GM12873 (cell line): Measurements from ENCODE around the gene ATP8B1.

ENCODE experiments used
- TF ChIP-seq, protein P1 (sequence below): IDR thresholded peaks from 2 replicates; pipeline ENCODE4 v1.5.1; 2012; ENCODE audit warnings: low read depth, mild to moderate bottlenecking, moderate library complexity, low read length, control low read depth; ENCODE audit not compliant: insufficient read depth; ENCODE audit errors: missing control alignments

ATP8B1 gene

DNA sequence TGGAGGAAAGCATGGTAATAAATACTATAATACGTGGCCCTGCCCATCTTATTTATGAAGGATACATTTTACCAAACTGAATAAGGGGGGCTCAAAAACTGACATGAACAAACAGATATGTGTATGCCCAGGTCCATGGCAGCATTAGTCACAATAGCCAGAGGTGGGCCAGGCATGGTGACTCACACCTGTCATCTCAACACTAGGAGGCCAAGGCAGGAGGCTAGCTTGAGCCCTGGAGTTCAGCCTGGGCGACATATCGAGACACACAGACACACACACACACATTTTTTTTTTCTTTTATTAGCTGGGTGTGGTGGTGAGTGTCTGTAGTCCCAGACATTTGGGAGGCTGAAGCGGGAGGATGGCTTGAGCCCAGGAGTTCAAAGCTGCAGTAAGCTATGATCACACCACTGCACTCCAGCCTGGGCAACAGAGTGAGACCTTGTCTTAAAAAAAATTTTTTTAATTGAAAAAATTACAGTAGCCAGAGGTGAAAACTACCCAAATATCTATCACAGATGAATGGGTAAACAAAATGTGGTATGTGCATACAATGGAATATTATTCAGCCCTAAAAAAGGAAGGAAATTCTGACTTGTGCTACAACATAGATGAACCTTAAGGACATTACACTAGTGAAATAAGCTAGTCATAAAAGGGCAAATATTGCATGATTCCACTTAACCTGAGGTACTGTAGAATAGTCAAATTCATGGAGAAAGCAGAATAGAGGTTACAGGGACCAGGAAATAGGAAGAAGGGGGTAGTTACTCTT is 8.0 kb downstream of the ATP8B1 start:
- TF ChIP-seq, protein P1, sequence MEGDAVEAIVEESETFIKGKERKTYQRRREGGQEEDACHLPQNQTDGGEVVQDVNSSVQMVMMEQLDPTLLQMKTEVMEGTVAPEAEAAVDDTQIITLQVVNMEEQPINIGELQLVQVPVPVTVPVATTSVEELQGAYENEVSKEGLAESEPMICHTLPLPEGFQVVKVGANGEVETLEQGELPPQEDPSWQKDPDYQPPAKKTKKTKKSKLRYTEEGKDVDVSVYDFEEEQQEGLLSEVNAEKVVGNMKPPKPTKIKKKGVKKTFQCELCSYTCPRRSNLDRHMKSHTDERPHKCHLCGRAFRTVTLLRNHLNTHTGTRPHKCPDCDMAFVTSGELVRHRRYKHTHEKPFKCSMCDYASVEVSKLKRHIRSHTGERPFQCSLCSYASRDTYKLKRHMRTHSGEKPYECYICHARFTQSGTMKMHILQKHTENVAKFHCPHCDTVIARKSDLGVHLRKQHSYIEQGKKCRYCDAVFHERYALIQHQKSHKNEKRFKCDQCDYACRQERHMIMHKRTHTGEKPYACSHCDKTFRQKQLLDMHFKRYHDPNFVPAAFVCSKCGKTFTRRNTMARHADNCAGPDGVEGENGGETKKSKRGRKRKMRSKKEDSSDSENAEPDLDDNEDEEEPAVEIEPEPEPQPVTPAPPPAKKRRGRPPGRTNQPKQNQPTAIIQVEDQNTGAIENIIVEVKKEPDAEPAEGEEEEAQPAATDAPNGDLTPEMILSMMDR: no peak

DNA sequence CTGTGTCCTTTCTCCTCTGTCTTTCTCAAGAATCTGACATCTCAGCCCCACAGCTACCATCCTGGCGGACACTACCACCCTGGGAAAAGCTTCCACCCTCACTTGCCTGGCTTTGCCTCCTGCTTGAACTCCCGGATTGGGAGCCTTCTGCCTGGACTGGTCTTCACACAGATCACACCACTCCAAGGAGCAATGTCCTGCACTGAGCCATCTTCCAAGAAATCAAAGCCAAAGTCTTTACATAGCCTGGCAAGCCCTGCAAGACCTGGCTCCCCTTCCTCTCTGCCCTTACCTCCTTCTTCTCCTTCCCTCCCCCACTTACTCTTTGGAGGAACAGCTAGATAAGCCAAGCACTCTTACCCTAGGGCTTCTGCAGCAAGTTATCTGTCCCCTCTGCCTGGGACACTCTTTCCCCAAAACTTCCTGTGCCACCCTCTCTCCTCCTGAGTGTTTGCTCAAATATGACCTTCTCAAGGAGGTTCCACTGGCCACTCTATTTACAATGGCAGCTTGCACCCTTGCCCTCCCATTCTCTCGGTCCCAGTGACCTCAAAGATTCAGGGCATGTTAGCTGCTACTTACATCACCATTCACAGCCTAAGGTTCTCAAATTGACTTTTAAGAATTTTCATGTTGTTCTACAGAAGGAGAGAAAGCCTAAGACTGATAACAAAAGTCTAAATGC is 9.7 kb downstream of the ATP8B1 start:
- TF ChIP-seq, protein P1: no peak

- TF ChIP-seq, protein P1: no peak
These were observed 10.3 kb downstream of the ATP8B1 start for GRCh38 chr18:57792631-57793301.

DNA sequence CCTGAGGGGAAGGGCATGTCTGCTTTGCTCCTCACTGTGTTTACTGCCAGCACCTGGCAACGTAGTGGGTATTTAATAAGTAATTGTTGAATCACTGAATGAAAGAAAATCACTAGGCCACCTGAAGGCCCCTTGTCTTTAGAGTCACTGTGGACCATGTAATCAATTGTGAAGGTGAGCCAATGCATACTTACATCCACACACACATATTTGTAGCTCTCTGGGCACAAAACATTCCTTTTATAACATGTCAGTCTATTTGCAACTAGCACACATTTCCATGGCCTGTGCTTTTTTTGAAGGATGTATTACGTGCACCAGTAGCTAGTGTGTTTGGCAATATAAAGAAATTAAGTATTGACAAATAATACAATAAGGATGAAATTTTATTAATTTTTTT is 11.2 kb downstream of the ATP8B1 start:
- TF ChIP-seq, protein P1: no peak

DNA sequence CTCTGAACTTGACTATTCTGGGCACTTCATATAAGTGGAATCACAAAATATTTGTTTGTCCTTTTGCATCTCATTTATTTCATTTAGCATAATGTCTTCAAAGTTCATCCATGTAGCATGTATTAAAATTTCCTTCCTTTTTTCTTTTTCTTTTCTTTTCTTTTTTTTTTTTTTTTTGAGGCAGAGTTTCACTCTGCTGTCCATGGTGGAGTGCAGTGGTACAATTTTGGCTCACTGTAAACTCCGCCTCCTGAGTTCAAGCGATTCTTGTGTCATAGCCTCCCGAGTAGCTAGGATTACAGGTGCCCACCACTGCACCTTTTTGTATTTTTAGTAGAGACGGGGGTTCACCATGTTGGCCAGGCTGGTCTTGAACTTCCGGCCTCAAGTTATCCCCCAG is 11.9 kb downstream of the ATP8B1 start:
- TF ChIP-seq, protein P1: no peak

DNA sequence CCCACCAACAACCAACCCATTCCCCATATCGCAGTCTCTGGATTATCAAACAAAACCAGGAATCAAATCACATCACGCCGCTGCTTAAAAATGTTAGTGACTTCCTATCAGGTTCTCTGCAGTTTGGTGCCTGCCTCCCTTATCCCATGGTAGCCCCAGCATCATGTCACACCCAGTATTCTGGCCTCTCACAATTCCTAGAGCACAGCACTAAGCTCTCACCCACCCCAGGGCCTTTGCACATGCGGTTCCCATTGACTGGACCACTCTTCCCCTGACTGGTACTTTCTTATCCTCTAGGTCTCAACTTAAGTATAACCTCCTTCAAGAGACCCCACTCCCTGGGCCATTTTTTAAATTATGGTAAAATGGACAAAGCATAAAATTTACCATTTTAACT is 12.8 kb downstream of the ATP8B1 start:
- TF ChIP-seq, protein P1: no peak

- TF ChIP-seq, protein P1: no peak
These were observed 13.4 kb downstream of the ATP8B1 start for GRCh38 chr18:57789759-57790158.
